SU-DHL-6 (cell line): Measurements from ENCODE around the gene ART5.
"Not testable (repeated sequence)": the region's sequence is repeated elsewhere in the genome, so short reads cannot be mapped to it uniquely, and the experiment has no call there.

ENCODE experiments used
- H2AFZ ChIP-seq: fragments of 200-600 bp; sonication (generic); 2 replicates; pipeline ENCODE4 v1.6.1; 2014; ENCODE audit warnings: low read depth, mild to moderate bottlenecking, moderate library complexity, mixed read lengths, antibody characterized with exemption, low read length; ENCODE audit not compliant: severe bottlenecking
- H3F3A ChIP-seq: fragments of 200-600 bp; shearing (Covaris generic); 2 replicates; pipeline ENCODE4 v1.6.0; 2016; ENCODE audit warnings: antibody characterized with exemption, mild to moderate bottlenecking; ENCODE audit not compliant: insufficient read depth
- H3K27ac ChIP-seq: fragments of 200-600 bp; sonication (generic); 2 replicates; pipeline ENCODE4 v1.5.1; 2016; ENCODE audit warnings: low read depth, mild to moderate bottlenecking, low read length, moderate library complexity, mixed read lengths
- H3K27me3 ChIP-seq: fragments of 200-600 bp; sonication (generic), shearing (Covaris generic); 2 replicates; pipeline ENCODE4 v1.6.0; 2014; ENCODE audit warnings: mild to moderate bottlenecking, low read length
- H3K36me3 ChIP-seq: fragments of 200-600 bp; sonication (generic); 2 replicates; pipeline ENCODE4 v1.6.1; 2014; ENCODE audit warnings: mild to moderate bottlenecking, low read length, mixed read lengths
- H3K4me2 ChIP-seq: fragments of 300-600, 200-600 bp; shearing (Covaris generic), sonication (generic); 2 replicates; pipeline ENCODE4 v1.6.0; 2014; ENCODE audit warnings: low read length, low read depth, mild to moderate bottlenecking; ENCODE audit not compliant: poor library complexity, severe bottlenecking
- H3K4me3 ChIP-seq: fragments of 200-600 bp; sonication (generic); 2 replicates; pipeline ENCODE4 v1.5.1; 2014; ENCODE audit warnings: antibody characterized with exemption, low read length, mild to moderate bottlenecking, mixed read lengths; ENCODE audit not compliant: insufficient read depth, poor library complexity, severe bottlenecking
- H3K79me2 ChIP-seq: fragments of 200-600 bp; sonication (generic); 2 replicates; pipeline ENCODE4 v1.6.1; 2014; ENCODE audit warnings: mild to moderate bottlenecking, low read length, moderate library complexity; ENCODE audit not compliant: insufficient read depth
- H3K9ac ChIP-seq: fragments of 200-600 bp; sonication (generic); 2 replicates; pipeline ENCODE4 v1.7.0; 2014; ENCODE audit warnings: mild to moderate bottlenecking, low read length
- H3K9me2 ChIP-seq: fragments of 200-600 bp; sonication (generic); replicated peaks from 2 replicates; pipeline ENCODE4 v1.6.1; 2014; ENCODE audit warnings: low read length; ENCODE audit not compliant: insufficient read depth
- H3K9me3 ChIP-seq: fragments of 200-600 bp; sonication (generic); 2 replicates; pipeline ENCODE4 v1.6.1; 2014; ENCODE audit warnings: low read length, mixed read lengths; ENCODE audit not compliant: insufficient read depth
- H4K20me1 ChIP-seq: fragments of 200-600 bp; sonication (generic); 2 replicates; pipeline ENCODE4 v1.6.1; 2014; ENCODE audit warnings: low read depth, mild to moderate bottlenecking, antibody characterized with exemption, low read length, moderate library complexity, mixed read lengths
- CTCF ChIP-seq: fragments of 200-600 bp; sonication (generic); IDR thresholded peaks from one replicate; pipeline ENCODE4 v1.5.1; 2017; ENCODE audit warnings: antibody characterized with exemption, mild to moderate bottlenecking, low read length, moderate library complexity; ENCODE audit not compliant: insufficient read depth, poor library complexity, severe bottlenecking
- EZH2phosphoT487 ChIP-seq: fragments of 200-600 bp; sonication (generic), shearing (Covaris generic); conservative IDR thresholded peaks from 2 replicates; pipeline ENCODE4 v1.6.1; 2018; ENCODE audit warnings: mild to moderate bottlenecking, antibody characterized with exemption, low read length, moderate library complexity, mixed read lengths

ART5 gene

GRCh38 chr11:3649374-3649773 lies 7.6 kb upstream of the ART5 start:
- H3K4me3 ChIP-seq, H3F3A ChIP-seq, H3K9ac ChIP-seq, H3K27ac ChIP-seq, H3K79me2 ChIP-seq, H3K27me3 ChIP-seq, H3K9me3 ChIP-seq, H3K36me3 ChIP-seq, H4K20me1 ChIP-seq, H3K4me2 ChIP-seq, H2AFZ ChIP-seq, H3K9me2 ChIP-seq: not testable (repeated sequence)

GRCh38 chr11:3648843-3649242 lies 7.1 kb upstream of the ART5 start:
- not testable (repeated sequence) for H4K20me1 ChIP-seq, H3F3A ChIP-seq, H2AFZ ChIP-seq, H3K9me2 ChIP-seq, H3K27ac ChIP-seq, H3K9ac ChIP-seq, H3K27me3 ChIP-seq, H3K79me2 ChIP-seq, H3K4me3 ChIP-seq, H3K9me3 ChIP-seq, H3K36me3 ChIP-seq, H3K4me2 ChIP-seq

- no peaks in the 10 kb centered on the region for H4K20me1 ChIP-seq
- H3K4me3 ChIP-seq = no peak overlapping the region
- no peaks in the 10 kb centered on the region for H3K9me2 ChIP-seq
- H3K27ac ChIP-seq = no peak overlapping the region
- no peaks in the 10 kb centered on the region for H3F3A ChIP-seq
- no peaks in the 10 kb centered on the region for H3K27me3 ChIP-seq
- no peaks in the 10 kb centered on the region for H3K79me2 ChIP-seq
- H3K9ac ChIP-seq = no peak overlapping the region
- H3K36me3 ChIP-seq = no peaks in the 10 kb centered on the region
- no peaks in the 10 kb centered on the region for H3K9me3 ChIP-seq
- TF ChIP-seq EZH2phosphoT487 = no peak
- no peak for TF ChIP-seq CTCF
- no peak overlapping the region for H3K4me2 ChIP-seq
- H2AFZ ChIP-seq = no peak overlapping the region
Measured at GRCh38 chr11:3645552-3645951, 3.8 kb upstream of the ART5 start.

GRCh38 chr11:3644817-3645235 lies 3.0 kb upstream of the ART5 start, which contains the start of gene ART1:
TSS of gene ART1 (plus strand) at chr11:3645128. CDS start at chr11:3659214, 14,086 bp downstream.
- Histone ChIP-seq H3K27ac (no peak within 1 kb of the TSS), H4K20me1 (no peaks in the 10 kb centered on the region), H3F3A (no peaks in the 10 kb centered on the region), H3K9ac (no peak within 1 kb of the TSS), H3K4me2 (no peak within 1 kb of the TSS), H3K9me3 (no peaks in the 10 kb centered on the region), H2AFZ (no peak within 1 kb of the TSS), H3K27me3 (no peaks in the 10 kb centered on the region), H3K79me2 (no peaks in the 10 kb centered on the region), H3K36me3 (no peaks in the 10 kb centered on the region), H3K9me2 (no peaks in the 10 kb centered on the region), H3K4me3 (no peak within 1 kb of the TSS)
- TF ChIP-seq EZH2phosphoT487 = no peak
- TF ChIP-seq CTCF = no peak

- H4K20me1 ChIP-seq, H3F3A ChIP-seq, H3K27ac ChIP-seq, H3K4me3 ChIP-seq, H3K36me3 ChIP-seq, H3K9ac ChIP-seq, H3K9me2 ChIP-seq, H2AFZ ChIP-seq, H3K9me3 ChIP-seq, H3K79me2 ChIP-seq, H3K27me3 ChIP-seq, H3K4me2 ChIP-seq: not testable (repeated sequence)
Measured at GRCh38 chr11:3643102-3643546, 1.3 kb upstream of the ART5 start.
